ENCODE results near the gene PLA2G2C. TPM values are rescaled to one million over a fixed set of nuclear protein-coding genes. Genes with fewer than 3 reads are reported as not detected.

PLA2G2C gene
- total and polyA plus RNA-seq, 2 of the 8 experiments (the other 6 are each of a cell fraction or from before 2014, with no cell fraction given) = not detected

GRCh38 chr1:20148571-20149500, 37.5 kb downstream of the PLA2G2C start (continued):
- TF ChIP-seq RNF2 (IDR thresholded peaks at IDR 0.05; ENCODE audit: borderline replicate concordance, low read depth, low read length, missing control alignments, poor library complexity, severe bottlenecking) = no peak
- TF ChIP-seq BRCA1 (IDR thresholded peaks at IDR 0.05; ENCODE audit: low read depth, low read length) = no peak
- TF ChIP-seq RAD21 (IDR thresholded peaks at IDR 0.05 in 1 of 2, conservative IDR thresholded peaks at IDR 0.05 in 1 of 2; ENCODE audit: low read depth in 2 of 2, low read length in 2 of 2) = no peak
- TF ChIP-seq ASH2L (IDR thresholded peaks at IDR 0.05; ENCODE audit: low read length) = no peak

All from H1 (cell line).